ENCODE measurements around the gene SWI5. TPM values are rescaled to one million over a fixed set of nuclear protein-coding genes. Genes with fewer than 3 reads are reported as not detected.

The SWI5 gene
- total and polyA plus RNA-seq, 12 donors: 13.9 to 46.3 (median 20.8) TPM

GRCh38 chr9:128254855-128255759 is 21.0 kb upstream of the SWI5 start:
- intact Hi-C loops (cut with DNase I): no loop called here

GRCh38 chr9:128257086-128257825 is 18.8 kb upstream of the SWI5 start:
- no peak for ATAC-seq
- peaks cover 0 to 7% (median 0%) of the 10 kb centered on the region in 7 donors for H3K27me3 ChIP-seq

More at GRCh38 chr9:128254855-128255759, 21.0 kb upstream of the SWI5 start:
- no peak overlapping the region for H3K4me3 ChIP-seq
- peak; percentile 68 to 88 (median 84) for TF ChIP-seq CTCF (IDR thresholded peaks at IDR 0.05)
- no peak overlapping the region for H3K27ac ChIP-seq
- H3K4me1 ChIP-seq: peaks cover 2 to 20% (median 11%) of the 10 kb centered on the region in 9 donors
- peaks cover 0 to 27% (median 8%) of the 10 kb centered on the region in 7 donors for H3K27me3 ChIP-seq
- peaks cover 3 to 48% (median 31%) of the 10 kb centered on the region in 9 donors for H3K36me3 ChIP-seq
- peak; percentile 49 to 69 for DNase-seq
- no peaks in the 10 kb centered on the region for H3K9me3 ChIP-seq
- peak; percentile 42 to 69 (median 61) for ATAC-seq
- 59 to 64% methylated on average over 18 of the region's 18 CpGs for WGBS, 2 donors

GRCh38 chr9:128257907-128258306 is 18.2 kb upstream of the SWI5 start:
- no peak overlapping the region for H3K4me3 ChIP-seq
- intact Hi-C loops (cut with DNase I): no loop called here
- no peaks in the 10 kb centered on the region for H3K4me1 ChIP-seq
- H3K9me3 ChIP-seq: no peaks in the 10 kb centered on the region
- H3K27me3 ChIP-seq: peaks cover 0 to 4% (median 0%) of the 10 kb centered on the region in 7 donors
- 90 to 92% methylated on average over 11 of the region's 11 CpGs for WGBS, 2 donors
- DNase-seq (no peak), ATAC-seq (no peak)
- peaks cover 4 to 76% (median 58%) of the 10 kb centered on the region in 9 donors for H3K36me3 ChIP-seq
- H3K27ac ChIP-seq: no peak overlapping the region
- TF ChIP-seq CTCF (IDR thresholded peaks at IDR 0.05): no peak

More at GRCh38 chr9:128257086-128257825, 18.8 kb upstream of the SWI5 start:
- WGBS, 2 donors: 77 to 85% methylated on average over 23 of the region's 23 CpGs
- Histone ChIP-seq H3K4me3 (no peak overlapping the region), H3K36me3 (peaks cover 4 to 69% (median 52%) of the 10 kb centered on the region in 9 donors), H3K9me3 (no peaks in the 10 kb centered on the region), H3K4me1 (no peaks in the 10 kb centered on the region), H3K27ac (no peak overlapping the region)
- intact Hi-C loops (cut with DNase I): no loop called here
- DNase-seq: no peak
- no peak for TF ChIP-seq CTCF (IDR thresholded peaks at IDR 0.05)

- Histone ChIP-seq H3K9me3 (no peaks in the 10 kb centered on the region), H3K27me3 (no peaks in the 10 kb centered on the region), H3K4me3 (no peak overlapping the region), H3K4me1 (no peaks in the 10 kb centered on the region), H3K27ac (no peak overlapping the region), H3K36me3 (peaks cover 4 to 80% (median 58%) of the 10 kb centered on the region in 9 donors)
- TF ChIP-seq CTCF (IDR thresholded peaks at IDR 0.05): no peak
- DNase-seq: no peak
- ATAC-seq: no peak
- WGBS, 2 donors: 81 to 85% methylated on average over 6 of the region's 6 CpGs
- intact Hi-C loops (cut with DNase I): no loop called here
Measured at GRCh38 chr9:128258326-128258725, 17.8 kb upstream of the SWI5 start.

Data from heart right ventricle (tissue), 16 donors.